ENCODE results near the gene ABCA6.
"Not testable (repeated sequence)": the region's sequence is repeated elsewhere in the genome, so short reads cannot be mapped to it uniquely, and the experiment has no call there.

Gene ABCA6

DNA sequence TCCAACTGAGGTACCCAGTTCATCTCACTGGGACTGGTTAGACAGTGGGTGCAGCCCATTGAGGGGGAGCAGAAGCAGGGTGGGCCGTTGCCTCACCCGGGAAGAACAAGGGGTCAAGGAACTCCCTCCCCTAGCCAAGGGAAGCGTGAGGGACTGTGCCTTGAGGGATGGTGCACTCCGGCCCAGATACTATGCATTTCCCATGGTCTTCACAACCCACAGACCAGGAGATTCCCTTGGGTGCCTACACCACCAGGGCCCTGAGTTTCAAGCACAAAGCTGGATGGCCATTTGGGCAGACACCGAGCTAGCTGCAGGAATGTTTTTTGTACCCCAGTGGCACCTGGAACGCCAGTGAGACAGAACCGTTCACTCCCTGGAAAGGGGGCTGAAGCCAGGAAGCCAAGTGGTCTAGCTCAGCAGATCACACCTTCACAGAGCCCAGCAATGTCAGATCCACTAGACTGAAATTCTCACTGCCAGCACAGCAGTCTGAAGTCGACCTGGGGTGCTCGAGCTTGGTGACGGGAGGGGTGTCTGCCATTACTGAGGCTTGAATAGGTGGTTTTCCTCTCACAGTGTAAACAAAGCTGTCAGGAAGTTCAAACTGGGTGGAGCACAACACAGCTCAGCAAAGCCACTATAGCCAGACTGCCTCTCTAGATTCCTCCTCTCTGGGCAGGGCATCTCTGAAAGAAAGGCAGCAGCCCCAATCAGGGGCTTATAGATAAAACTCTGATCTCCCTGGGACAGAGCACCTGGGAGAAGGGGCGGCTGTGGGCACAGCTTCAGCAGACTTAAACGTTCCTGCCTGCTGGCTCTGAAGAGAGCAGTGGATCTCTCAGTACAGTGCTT is 71.1 kb downstream of the ABCA6 start:
- not testable (repeated sequence) for DNase-seq

- no peak for DNase-seq
Measured at GRCh38 chr17:69069226-69069750, 72.4 kb downstream of the ABCA6 start.

DNA sequence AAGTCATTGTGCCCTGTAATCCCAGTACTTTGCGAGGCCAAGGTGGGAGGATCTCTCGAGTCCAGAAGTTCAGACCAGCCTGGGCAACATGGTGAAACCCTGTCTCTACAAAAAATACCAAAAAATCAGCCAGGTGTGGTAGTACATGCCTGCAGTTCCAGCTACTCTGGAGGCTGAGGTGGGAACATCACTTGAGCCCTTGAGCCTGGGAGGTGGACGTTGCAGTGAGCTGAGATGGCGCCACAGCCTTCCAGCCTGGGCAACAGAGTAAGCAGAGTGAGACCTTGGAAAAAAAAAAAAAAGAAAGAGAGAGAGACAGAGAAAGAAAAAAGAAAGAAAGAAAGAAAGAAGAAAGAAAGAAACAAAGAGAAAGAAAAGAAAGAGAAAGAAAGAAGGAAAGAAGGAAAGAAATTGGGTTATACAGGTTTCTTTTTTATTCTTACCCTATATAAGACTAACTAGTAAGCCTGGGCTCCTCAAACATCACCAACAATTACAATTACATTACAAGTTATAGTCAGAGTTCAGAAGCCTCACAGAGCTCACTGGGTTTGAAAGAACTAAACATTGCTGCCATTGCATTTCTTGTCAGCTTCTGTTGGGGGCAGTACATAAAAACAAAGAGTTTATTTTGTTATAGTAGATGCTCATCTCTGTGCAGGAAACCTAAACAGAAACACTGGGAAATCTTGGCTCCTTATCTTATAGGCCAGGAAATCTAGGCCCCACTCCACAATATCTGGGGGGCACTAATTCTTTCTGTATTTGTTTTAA is 74.2 kb downstream of the ABCA6 start:
- DNase-seq: no peak

GRCh38 chr17:69066482-69066881 is 75.2 kb downstream of the ABCA6 start:
- no peak for DNase-seq

DNA sequence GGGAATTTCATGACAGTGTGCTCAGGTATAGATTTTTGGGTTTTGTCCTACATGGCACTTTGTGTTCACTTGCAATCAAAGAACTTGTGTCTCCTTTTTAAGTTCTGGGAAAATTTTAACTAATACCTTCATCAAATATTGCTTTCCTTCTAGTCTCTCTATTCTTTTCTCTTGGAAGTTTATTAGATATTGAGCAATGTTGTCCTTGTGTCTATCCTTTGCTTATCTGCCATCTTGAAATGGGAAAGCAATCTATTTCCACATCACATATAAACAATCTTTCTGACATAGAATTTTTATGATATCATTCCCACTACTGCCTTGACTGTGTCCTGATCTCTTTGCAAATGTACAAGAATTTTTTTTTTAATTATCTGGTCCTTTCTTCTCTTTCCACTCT is 76.6 kb downstream of the ABCA6 start:
- no peak for DNase-seq

DNA sequence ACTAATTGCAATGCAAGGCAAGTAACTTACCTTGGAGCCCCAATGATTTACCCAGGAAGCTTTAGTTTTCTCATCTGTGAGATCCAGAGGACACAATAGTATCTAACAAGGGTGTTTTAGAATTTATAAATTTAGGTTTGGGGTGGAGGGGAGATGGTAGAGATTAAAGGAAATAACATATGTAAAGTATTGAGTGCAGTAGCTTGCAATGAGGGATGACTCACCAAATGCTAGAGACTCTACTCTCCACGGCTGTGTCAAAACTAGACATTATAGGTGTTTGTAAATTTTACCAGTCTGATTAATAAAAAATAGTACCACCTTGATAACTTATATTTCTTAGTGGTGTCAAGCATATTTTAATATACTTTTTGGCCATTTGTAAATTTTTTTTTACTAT is 77.2 kb downstream of the ABCA6 start:
- no peak for DNase-seq

DNA sequence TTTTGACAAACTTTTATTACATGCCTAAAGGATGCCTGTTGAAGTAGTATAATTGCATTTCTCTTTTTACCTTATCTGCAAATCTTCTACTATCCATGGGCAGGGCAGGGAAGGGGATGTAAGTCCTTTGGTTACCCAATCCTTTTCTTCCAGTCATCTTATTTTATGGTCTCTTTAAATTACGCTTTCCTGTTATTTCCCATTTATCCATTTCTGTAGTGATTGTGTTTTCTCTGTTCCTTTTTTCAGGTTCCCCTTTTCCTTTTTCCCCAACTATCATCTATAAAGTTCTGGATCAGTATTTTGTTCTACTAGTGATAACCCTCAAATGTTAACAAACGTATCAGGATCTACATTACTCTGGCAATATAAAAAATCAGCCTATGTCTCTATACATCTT is 77.7 kb downstream of the ABCA6 start:
- DNase-seq: no peak

GRCh38 chr17:69062860-69063581 is 78.7 kb downstream of the ABCA6 start:
- no peak for DNase-seq

DNA sequence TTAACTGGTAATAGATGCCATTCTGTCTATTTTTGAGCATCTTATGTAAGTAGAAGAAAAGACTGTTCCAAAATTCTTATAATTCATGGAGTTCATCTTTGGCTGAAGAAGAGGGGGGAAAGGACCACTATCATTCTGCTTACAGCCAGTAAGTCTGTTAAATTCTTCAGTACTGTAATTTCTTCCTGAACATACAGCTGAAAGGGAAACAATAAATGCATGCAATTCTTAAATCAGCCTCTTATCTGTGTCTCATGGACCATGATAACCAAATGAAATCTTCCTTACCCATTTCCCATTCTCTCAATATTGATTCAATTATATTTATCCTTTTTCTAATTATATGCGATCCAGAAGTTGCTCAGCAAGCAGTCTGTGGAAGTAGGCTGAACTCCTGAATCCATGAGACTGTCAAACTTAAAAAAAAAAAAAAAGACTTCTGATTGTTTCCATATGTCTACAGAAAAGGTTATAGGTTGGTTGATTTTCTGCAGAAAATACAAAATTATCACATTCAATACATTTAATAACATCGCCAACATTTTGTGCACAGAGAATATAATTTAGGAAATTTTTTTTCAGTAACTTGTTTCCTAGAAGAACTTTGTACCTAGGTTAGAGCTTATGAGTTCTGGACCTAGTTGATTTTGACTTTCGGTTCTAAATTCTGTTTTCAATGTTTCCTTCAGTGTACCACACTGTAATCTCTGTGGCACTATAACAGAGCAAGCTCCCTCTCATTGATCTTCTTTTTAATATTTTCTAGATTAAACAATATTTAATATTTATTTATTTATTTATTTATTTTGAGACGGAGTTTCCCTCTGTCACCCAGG is 79.8 kb downstream of the ABCA6 start:
- DNase-seq: no peak

DNA sequence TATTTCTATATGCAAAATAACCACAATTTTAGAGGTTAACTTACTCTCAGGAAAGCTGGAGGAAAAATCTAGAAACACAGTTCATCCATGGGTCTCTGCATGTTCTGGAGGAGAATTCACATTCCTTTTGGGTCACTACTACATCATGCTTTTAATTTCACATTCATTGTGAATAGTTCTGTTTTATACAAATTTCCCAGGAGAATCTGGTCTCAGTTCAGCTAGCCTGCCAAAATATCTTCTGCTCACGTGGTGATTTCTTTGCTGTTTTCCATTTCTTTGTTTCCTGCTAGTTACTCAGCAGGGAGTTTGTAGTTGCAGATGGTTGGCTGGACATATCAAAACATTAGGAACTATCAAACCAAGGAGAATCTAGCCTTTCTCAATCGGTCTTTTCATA is 80.9 kb downstream of the ABCA6 start, which contains the start of gene ABCA9:
ABCA9 (minus strand) TSS at position 106 of the 400 bp plus-strand sequence. CDS start 9,801 bp downstream, outside the sequence.
- DNase-seq: no peak

DNA sequence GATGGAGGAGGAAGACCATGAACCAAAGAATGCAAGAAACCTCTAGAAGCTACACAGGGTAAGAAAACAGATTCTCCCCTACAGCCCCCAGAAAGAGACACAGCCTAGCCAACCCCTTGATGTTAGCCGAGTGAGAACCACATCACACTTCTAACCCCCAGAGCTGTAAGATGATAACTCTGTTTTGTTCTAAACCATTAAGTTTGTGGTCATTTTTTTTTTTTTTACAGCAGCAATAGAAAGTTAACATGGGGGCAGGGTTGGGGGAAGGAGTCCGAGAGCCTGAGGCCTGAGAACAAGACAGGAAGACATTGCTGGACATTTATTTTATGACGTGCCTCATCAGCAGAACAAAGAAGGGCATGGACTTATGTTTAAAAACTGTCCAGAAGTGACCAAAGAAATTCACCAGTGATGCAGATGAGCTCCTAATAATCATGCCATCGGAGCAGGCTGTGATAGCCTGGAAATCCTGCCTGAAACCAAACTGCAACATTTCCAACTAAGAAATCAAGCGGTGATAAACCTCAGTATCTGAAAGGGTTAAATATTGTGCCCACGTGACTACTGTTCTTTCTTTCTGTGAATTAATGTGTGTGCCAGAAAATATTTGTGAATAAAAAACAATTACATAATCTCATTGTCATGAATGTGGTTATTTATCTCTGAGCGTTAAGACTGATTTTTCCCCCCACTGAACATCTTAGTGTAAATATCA is 82.1 kb downstream of the ABCA6 start:
- no peak for DNase-seq

GRCh38 chr17:69058165-69058564 is 83.5 kb downstream of the ABCA6 start:
- DNase-seq: no peak

DNA sequence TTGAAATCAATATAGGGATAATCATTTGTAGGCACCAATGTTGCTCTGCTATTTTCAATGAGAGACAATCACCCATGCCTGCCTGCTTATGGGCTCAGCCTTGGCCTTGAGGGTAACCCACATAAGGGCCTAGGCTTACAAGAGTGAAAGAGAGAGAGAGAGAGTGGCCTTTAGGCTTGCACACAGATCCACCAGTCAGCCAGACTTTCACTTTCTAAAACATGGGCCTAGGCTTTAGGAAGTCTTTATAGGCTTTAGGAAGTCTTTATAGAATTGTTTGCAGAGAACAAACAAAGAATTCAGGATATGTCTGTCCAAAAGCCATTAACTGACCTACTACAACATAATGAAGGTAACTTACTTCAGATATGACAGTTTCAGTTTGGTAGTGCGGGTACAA is 84.4 kb downstream of the ABCA6 start:
- DNase-seq: no peak

GRCh38 chr17:69056179-69056823 is 85.4 kb downstream of the ABCA6 start:
- DNase-seq: no peak

GRCh38 chr17:69055334-69055733 is 86.4 kb downstream of the ABCA6 start:
- DNase-seq: no peak

- no peak for DNase-seq
Measured at GRCh38 chr17:69050999-69051775, 90.5 kb downstream of the ABCA6 start.

GRCh38 chr17:69048634-69049033 is 93.1 kb downstream of the ABCA6 start:
- DNase-seq: no peak

GRCh38 chr17:69047368-69048263 is 94.1 kb downstream of the ABCA6 start:
- no peak for DNase-seq
